OCI-LY1 (cell line): Measurements from ENCODE around the gene SERPINA9.

Experiments
- CTCF ChIP-seq: fragments of 200-600 bp; sonication (generic), shearing (Covaris generic); IDR thresholded peaks from 2 replicates; pipeline ENCODE4 v1.5.1; 2017; ENCODE audit warnings: mild to moderate bottlenecking, antibody characterized with exemption, low read length, moderate library complexity, mixed read lengths
- EZH2 ChIP-seq: fragments of 200-600 bp; sonication (generic), shearing (Covaris generic); IDR thresholded peaks from 2 replicates; pipeline ENCODE4 v1.8.0; 2017; ENCODE audit warnings: borderline replicate concordance, mixed run types, mild to moderate bottlenecking, antibody characterized with exemption, low read length, moderate library complexity, mixed read lengths

- no peak for TF ChIP-seq CTCF
- TF ChIP-seq EZH2 = no peak
Measured at GRCh38 chr14:94481468-94482131, 5.6 kb upstream of the SERPINA9 start.
